DND-41 (cell line): ENCODE measurements around the gene WDR88.

Experiments
- EZH2 ChIP-seq: IDR thresholded peaks from 3 replicates; pipeline ENCODE4 v1.6.1; 2012; ENCODE audit warnings: borderline replicate concordance, low read depth, mild to moderate bottlenecking, moderate library complexity, low read length, inconsistent platforms; ENCODE audit not compliant: severe bottlenecking
- TF ChIP-seq, protein P1 (sequence below): IDR thresholded peaks from 2 replicates; pipeline ENCODE4 v1.5.1; 2012; ENCODE audit warnings: borderline replicate concordance, low read length, moderate library complexity, mild to moderate bottlenecking; ENCODE audit not compliant: poor library complexity, severe bottlenecking; ENCODE audit errors: extremely low read depth

DNA sequence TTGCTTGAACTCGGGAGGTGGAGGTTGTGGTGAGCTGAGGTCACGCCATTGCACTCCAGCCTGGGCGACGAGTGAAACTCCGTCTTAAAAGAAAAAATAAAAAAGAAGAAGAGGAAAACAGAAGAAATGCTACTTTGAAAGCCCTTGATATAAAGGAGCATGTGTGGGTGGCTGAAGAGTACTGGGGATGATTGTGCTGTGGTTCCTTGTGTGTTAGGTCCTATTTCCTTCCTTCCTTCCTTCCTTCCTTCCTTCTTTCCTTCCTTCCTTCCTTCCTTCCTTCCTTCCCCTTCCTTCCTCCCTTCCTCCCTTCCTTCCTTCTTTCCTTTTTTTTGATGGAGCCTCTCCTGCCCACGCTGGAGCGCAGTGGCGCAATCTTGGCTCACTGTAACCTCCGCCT lies 14.3 kb downstream of the WDR88 start:
- TF ChIP-seq, protein P1, sequence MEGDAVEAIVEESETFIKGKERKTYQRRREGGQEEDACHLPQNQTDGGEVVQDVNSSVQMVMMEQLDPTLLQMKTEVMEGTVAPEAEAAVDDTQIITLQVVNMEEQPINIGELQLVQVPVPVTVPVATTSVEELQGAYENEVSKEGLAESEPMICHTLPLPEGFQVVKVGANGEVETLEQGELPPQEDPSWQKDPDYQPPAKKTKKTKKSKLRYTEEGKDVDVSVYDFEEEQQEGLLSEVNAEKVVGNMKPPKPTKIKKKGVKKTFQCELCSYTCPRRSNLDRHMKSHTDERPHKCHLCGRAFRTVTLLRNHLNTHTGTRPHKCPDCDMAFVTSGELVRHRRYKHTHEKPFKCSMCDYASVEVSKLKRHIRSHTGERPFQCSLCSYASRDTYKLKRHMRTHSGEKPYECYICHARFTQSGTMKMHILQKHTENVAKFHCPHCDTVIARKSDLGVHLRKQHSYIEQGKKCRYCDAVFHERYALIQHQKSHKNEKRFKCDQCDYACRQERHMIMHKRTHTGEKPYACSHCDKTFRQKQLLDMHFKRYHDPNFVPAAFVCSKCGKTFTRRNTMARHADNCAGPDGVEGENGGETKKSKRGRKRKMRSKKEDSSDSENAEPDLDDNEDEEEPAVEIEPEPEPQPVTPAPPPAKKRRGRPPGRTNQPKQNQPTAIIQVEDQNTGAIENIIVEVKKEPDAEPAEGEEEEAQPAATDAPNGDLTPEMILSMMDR: no peak
- no peak for TF ChIP-seq EZH2
